Glutamatergic neuron (in vitro differentiated cells): ENCODE results near the gene KIAA0825. TPM values are rescaled to one million over a fixed set of nuclear protein-coding genes. Genes with fewer than 3 reads are reported as not detected.

Experiments used
- DNase-seq: peaks from one replicate; pipeline ENCODE4 v3.0.0; 2022
- H3K27ac Mint-ChIP-seq: one replicate; pipeline ENCODE4 v1.8.0; 2020; ENCODE audit warnings: mild to moderate bottlenecking, mixed read lengths, inconsistent platforms; ENCODE audit not compliant: unreplicated experiment
- H3K27me3 Mint-ChIP-seq: one replicate; pipeline ENCODE4 v1.8.0; 2020; ENCODE audit warnings: mild to moderate bottlenecking, moderate library complexity, mixed read lengths, inconsistent platforms; ENCODE audit not compliant: unreplicated experiment
- H3K36me3 Mint-ChIP-seq: one replicate; pipeline ENCODE4 v1.8.0; 2020; ENCODE audit warnings: mild to moderate bottlenecking, mixed read lengths, inconsistent platforms; ENCODE audit not compliant: unreplicated experiment
- H3K4me1 Mint-ChIP-seq: one replicate; pipeline ENCODE4 v1.8.0; 2020; ENCODE audit warnings: mild to moderate bottlenecking, low read depth, mixed read lengths, inconsistent platforms; ENCODE audit not compliant: unreplicated experiment
- H3K4me3 Mint-ChIP-seq: one replicate; pipeline ENCODE4 v1.8.0; 2020; ENCODE audit warnings: mild to moderate bottlenecking, mixed read lengths, inconsistent platforms; ENCODE audit not compliant: unreplicated experiment
- H3K9me3 Mint-ChIP-seq: one replicate; pipeline ENCODE4 v1.8.0; 2020; ENCODE audit warnings: mild to moderate bottlenecking, moderate library complexity, mixed read lengths, inconsistent platforms; ENCODE audit not compliant: unreplicated experiment
- total RNA-seq: library from RNA; stranded (reverse); fragmentation: NEBNext Ultra II Directional; extraction: Animal tissue kit (Norgen Biotek cat#: 25700); gene quantifications from one replicate; pipeline ENCODE4 v1.2.1, GENCODE V29; 2021; ENCODE audit not compliant: unreplicated experiment
- TF ChIP-seq, protein P1 (sequence below): fragments of 200-600 bp; sonication (generic); IDR thresholded peaks from one replicate; pipeline ENCODE4 v1.5.0; 2021; ENCODE audit not compliant: partially characterized antibody, unreplicated experiment

KIAA0825 gene
- total RNA-seq, 1 donor from 2014 or later, result 1.2 TPM

DNA sequence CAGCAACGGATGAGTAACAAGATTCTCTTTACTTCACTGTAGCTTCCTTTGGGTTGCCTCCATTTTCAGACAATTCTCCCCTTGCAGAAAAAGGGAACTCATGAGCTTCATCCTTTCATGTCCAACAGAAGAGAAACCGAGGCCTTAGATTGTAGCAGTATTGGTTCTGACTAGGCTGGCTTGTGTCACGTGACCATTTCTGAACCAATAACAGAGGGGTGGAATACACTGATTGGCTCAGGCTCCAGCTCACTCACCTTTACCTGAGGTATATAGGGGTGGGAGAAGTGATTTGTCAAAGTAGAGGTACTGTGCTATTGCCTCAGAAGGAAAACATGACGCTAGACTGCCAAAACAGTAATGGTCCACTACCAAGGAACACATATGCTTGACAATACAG is 343.7 kb downstream of the KIAA0825 start:
- H3K36me3 Mint-ChIP-seq, result no peaks in the 10 kb centered on the region
- TF ChIP-seq, protein P1, sequence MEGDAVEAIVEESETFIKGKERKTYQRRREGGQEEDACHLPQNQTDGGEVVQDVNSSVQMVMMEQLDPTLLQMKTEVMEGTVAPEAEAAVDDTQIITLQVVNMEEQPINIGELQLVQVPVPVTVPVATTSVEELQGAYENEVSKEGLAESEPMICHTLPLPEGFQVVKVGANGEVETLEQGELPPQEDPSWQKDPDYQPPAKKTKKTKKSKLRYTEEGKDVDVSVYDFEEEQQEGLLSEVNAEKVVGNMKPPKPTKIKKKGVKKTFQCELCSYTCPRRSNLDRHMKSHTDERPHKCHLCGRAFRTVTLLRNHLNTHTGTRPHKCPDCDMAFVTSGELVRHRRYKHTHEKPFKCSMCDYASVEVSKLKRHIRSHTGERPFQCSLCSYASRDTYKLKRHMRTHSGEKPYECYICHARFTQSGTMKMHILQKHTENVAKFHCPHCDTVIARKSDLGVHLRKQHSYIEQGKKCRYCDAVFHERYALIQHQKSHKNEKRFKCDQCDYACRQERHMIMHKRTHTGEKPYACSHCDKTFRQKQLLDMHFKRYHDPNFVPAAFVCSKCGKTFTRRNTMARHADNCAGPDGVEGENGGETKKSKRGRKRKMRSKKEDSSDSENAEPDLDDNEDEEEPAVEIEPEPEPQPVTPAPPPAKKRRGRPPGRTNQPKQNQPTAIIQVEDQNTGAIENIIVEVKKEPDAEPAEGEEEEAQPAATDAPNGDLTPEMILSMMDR, result no peak
- peaks cover 2% of the 10 kb centered on the region for H3K4me1 Mint-ChIP-seq
- no peaks in the 10 kb centered on the region for H3K9me3 Mint-ChIP-seq
- no peak overlapping the region for H3K4me3 Mint-ChIP-seq
- H3K27ac Mint-ChIP-seq, result no peak overlapping the region
- DNase-seq, result no peak
- H3K27me3 Mint-ChIP-seq, result peaks cover 1% of the 10 kb centered on the region

DNA sequence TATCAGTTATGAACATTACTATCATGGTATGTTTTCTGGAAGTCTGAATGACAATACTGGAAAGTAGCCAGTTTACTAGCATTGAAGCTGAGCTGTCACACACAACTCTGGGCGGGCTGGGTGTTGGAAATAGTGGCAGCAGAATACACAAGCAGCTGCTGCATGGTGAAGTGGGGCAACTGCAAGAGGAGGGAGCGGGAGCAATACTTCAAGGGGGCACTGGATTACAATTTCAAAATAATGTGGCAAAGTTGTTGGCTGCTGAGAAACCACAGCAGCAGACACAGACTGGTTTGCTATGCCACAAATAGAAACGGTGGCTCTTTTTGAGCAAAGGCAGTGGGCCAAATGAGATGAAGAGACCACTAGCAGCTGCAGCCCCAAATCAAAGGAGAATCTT is 350.2 kb downstream of the KIAA0825 start:
- H3K27ac Mint-ChIP-seq, result no peak overlapping the region
- TF ChIP-seq, protein P1, result no peak
- H3K4me3 Mint-ChIP-seq, result no peak overlapping the region
- H3K27me3 Mint-ChIP-seq, result peaks cover 1% of the 10 kb centered on the region
- no peak for DNase-seq
- H3K9me3 Mint-ChIP-seq, result no peaks in the 10 kb centered on the region
- H3K4me1 Mint-ChIP-seq, result no peaks in the 10 kb centered on the region
- no peaks in the 10 kb centered on the region for H3K36me3 Mint-ChIP-seq

DNA sequence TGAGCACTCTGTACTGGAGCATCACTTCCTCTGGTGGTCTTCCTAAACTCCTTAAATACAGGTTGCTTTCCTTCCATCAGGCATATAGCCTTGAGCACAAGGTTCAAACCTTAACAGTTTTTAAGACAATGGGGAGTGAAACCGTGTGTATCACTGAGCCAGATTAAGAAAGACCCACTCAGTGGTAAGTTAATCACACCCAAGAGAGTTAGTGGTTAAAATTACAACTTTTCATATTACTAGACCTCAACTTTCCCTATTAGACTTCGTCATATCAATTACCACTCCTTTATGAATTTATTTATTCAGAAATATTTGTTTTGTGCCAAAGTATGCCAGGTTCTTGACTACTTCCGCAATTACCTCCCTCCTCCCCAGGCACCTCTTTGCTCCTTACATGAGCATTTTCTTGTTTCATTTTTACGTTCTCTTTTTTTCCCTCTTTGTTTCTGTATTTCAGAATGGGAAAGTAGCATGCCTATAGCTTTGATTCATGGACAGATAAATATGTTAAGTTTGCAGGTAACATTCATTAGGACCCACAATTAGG is 351.0 kb downstream of the KIAA0825 start:
- Mint-ChIP-seq H3K4me1 (no peaks in the 10 kb centered on the region), H3K27ac (no peak overlapping the region), H3K4me3 (no peak overlapping the region), H3K27me3 (peaks cover 1% of the 10 kb centered on the region), H3K9me3 (no peaks in the 10 kb centered on the region), H3K36me3 (no peaks in the 10 kb centered on the region)
- TF ChIP-seq, protein P1, result no peak
- DNase-seq, result no peak

DNA sequence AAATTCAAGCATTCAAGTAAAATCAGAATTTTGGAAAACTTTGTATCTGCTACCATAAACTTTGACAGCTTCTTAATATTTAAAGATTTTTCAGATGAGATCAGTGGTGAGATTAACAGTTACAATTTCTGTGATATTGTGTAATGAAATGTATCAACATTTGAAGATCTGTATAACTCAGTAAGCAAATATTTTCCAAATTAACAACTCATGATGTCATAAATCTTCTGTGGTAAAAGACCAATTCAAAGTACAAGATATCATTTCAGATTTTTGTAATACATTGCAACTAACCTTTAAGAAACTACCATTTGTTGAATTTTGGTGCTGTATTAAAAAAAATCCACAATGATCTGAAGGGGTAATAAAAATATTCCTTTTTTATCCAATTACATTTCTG is 352.2 kb downstream of the KIAA0825 start:
- TF ChIP-seq, protein P1, result no peak
- H3K9me3 Mint-ChIP-seq, result no peaks in the 10 kb centered on the region

DNA sequence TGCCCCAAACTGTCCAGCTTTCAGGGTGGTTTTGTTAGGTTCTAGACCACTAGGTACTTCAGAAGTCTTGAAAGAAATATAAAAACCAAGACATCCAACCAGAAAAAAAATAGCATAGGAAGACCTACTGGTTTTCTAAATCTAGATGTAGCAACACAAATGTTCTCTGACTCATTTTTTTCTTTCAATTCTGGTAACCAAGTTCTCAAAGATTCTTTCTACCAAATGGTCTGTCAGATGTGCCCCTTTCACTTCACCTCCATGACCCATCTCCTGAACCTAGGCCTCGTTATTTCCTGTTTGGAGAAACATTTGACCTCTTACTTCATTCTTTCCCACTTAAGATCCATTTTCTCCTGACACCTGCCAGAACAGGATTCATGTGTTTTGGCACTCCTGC is 355.3 kb downstream of the KIAA0825 start:
- H3K36me3 Mint-ChIP-seq, result no peaks in the 10 kb centered on the region
- H3K27ac Mint-ChIP-seq, result no peak overlapping the region
- DNase-seq, result no peak

More for the DNA sequence above, 352.2 kb downstream of the KIAA0825 start:
- DNase-seq, result no peak
- H3K27me3 Mint-ChIP-seq, result peaks cover 1% of the 10 kb centered on the region
- no peak overlapping the region for H3K27ac Mint-ChIP-seq
- no peaks in the 10 kb centered on the region for H3K4me1 Mint-ChIP-seq
- H3K4me3 Mint-ChIP-seq, result no peak overlapping the region
- no peaks in the 10 kb centered on the region for H3K36me3 Mint-ChIP-seq

More for the DNA sequence above, 355.3 kb downstream of the KIAA0825 start:
- no peak overlapping the region for H3K4me3 Mint-ChIP-seq
- TF ChIP-seq, protein P1, result no peak
- H3K4me1 Mint-ChIP-seq, result no peaks in the 10 kb centered on the region
- no peaks in the 10 kb centered on the region for H3K27me3 Mint-ChIP-seq
- no peaks in the 10 kb centered on the region for H3K9me3 Mint-ChIP-seq
